Mucosa of rectum (tissue), 2 donors: ENCODE data around the gene MICAL3.
A peak's percentile ranks its signal among the peaks of the same experiment; 100 is the strongest.

Source experiments
- H3K27ac ChIP-seq, 2 donors: one replicate each; pipeline ENCODE4 v1.7.0; 2013; ENCODE audit warnings: inconsistent platforms in 2 of 2, low read depth in 2 of 2, low read length in 2 of 2
- H3K27me3 ChIP-seq, 2 donors: one replicate each; pipeline ENCODE4 v1.7.0; 2013; ENCODE audit warnings: low read length in 2 of 2; ENCODE audit not compliant: control insufficient read depth in 2 of 2, insufficient read depth in 2 of 2
- H3K36me3 ChIP-seq, 2 donors: one replicate each; pipeline ENCODE4 v1.7.0; 2013; ENCODE audit warnings: low read length in 2 of 2; ENCODE audit not compliant: control insufficient read depth in 2 of 2, insufficient read depth in 2 of 2
- H3K4me1 ChIP-seq, 2 donors: one replicate each; pipeline ENCODE4 v1.7.0; 2013; ENCODE audit warnings: low read length in 2 of 2, mild to moderate bottlenecking in 1 of 2; ENCODE audit not compliant: control insufficient read depth in 2 of 2, insufficient read depth in 2 of 2
- H3K4me3 ChIP-seq, 2 donors: one replicate each; pipeline ENCODE4 v1.7.0; 2013; ENCODE audit warnings: low read length in 2 of 2
- H3K9ac ChIP-seq, 2 donors: one replicate each; pipeline ENCODE4 v1.7.0; 2013; ENCODE audit warnings: low read length in 2 of 2, low read depth in 1 of 2, mild to moderate bottlenecking in 1 of 2
- H3K9me3 ChIP-seq, 2 donors: one replicate each; pipeline ENCODE4 v1.7.0; 2013; ENCODE audit warnings: low read length in 2 of 2; ENCODE audit not compliant: control insufficient read depth in 2 of 2
- donor health status: healthy.
- donor health status: Normal muscosa, but diverticular disease.

The MICAL3 gene

DNA sequence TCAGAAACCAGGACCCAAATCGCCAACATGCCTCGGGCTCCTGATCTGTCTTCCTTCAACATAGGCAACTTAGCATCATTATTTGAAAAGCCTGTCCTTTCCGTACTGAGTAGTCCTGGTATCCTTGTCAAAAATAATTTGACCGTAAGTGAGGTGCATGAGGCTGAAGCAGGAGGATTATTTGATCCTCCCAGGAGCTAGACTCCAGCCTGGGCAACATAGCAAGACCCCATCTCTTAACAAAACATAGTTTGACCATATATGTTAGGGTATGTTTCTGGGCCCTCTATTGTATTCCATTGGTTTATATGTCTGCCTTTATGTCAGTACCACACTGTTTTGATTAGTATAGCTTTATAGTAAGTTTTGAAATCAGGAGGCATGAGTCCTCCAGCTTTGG is 112.5 kb downstream of the MICAL3 start:
- peaks cover 2 to 4% of the 10 kb centered on the region in 2 donors for H3K4me1 ChIP-seq

DNA sequence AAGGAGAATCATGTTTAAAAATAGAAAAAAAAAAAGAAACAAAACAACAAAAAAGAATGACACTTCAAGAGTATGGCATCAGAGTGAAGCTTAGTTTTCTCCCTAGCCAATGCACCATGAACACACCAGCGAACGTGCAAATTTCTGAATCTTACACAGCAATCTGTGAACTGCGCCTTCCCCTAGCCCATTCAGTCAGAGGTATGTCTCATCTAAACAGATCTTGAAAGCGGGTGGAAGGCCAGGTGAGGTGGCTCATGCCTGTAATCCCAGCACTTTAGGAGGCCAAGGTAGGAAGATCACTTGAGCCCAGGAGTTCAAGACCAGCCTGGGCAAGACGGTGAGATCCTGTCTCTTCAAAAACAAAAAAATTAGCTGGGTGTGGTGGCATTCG is 113.1 kb downstream of the MICAL3 start:
- Histone ChIP-seq H3K36me3 (peaks cover 6 to 7% of the 10 kb centered on the region in 2 donors), H3K9me3 (no peaks in the 10 kb centered on the region), H3K9ac (no peak overlapping the region), H3K4me1 (peaks cover 2 to 4% of the 10 kb centered on the region in 2 donors), H3K27ac (peak overlapping the region; percentile 3 to 35), H3K27me3 (no peaks in the 10 kb centered on the region), H3K4me3 (no peak overlapping the region)

More for the DNA sequence above, 112.5 kb downstream of the MICAL3 start:
- Histone ChIP-seq H3K27ac (no peak overlapping the region), H3K36me3 (peaks cover under 1 to 2% of the 10 kb centered on the region in 2 donors), H3K9me3 (no peaks in the 10 kb centered on the region), H3K9ac (no peak overlapping the region), H3K27me3 (no peaks in the 10 kb centered on the region), H3K4me3 (no peak overlapping the region)

GRCh38 chr22:17910561-17911311 is 113.6 kb downstream of the MICAL3 start:
- Histone ChIP-seq H3K4me1 (peaks cover 2 to 4% of the 10 kb centered on the region in 2 donors), H3K9ac (no peak overlapping the region), H3K4me3 (no peak overlapping the region)

DNA sequence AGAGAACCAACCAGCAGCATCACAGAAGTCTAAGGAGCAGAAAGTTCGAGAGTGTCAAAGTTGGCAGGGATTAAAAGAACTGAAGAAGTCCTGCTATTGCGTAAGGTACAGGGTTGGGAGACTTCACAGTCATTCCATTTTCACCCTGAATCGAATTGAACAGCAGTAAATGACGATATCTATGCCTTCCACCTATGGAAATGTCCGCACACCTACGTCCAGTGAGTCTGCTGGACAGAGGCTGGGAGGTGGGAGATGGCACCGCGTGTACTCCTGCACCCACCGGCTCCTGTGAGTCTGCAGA is 116.7 kb downstream of the MICAL3 start:
- Histone ChIP-seq H3K27me3 (no peaks in the 10 kb centered on the region), H3K27ac (no peak overlapping the region), H3K9ac (no peak overlapping the region), H3K4me1 (peaks cover 2 to 4% of the 10 kb centered on the region in 2 donors), H3K9me3 (no peaks in the 10 kb centered on the region), H3K4me3 (no peak overlapping the region), H3K36me3 (peaks cover 32 to 38% of the 10 kb centered on the region in 2 donors)

More at GRCh38 chr22:17910561-17911311, 113.6 kb downstream of the MICAL3 start:
- Histone ChIP-seq H3K9me3 (no peaks in the 10 kb centered on the region), H3K27ac (peak overlapping the region; percentile 3 to 35), H3K27me3 (no peaks in the 10 kb centered on the region), H3K36me3 (peaks cover 12% of the 10 kb centered on the region in 2 donors)

DNA sequence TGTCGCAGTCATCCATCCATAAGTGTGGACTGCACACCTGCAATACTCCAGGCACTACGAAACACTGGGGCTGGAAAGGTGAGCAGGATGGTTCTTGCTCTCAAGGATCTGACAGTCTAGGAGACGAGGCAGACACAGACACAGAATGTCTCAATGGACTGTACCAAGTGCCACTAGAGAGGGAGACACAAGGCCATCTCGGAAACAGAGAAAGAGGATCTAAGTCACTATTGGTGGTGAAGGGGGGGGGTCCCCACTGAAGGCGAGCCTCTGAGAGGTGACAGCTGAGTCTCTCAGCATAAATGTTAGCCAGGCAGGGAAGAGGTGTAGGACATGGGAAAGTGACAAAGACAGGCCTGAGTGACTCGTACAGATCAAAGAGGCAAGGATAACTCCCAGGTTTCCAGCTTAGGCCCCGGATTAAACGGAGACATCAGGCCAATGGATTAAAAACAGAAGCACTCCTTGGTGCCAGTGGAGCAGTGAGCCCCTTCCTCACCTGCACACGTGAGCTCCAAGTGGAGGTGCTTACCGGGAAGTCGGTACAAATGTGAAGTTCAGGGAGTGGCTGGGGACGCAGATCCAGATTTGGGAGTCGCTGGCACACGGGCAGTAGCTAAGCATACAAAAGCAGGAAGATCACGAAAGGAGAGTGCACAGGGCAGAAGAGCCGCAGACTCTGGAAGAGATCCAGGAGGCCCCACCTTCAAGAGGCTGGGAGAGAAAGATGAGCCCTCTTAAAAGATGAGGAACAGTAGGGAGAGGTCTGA is 117.2 kb downstream of the MICAL3 start:
- no peak overlapping the region for H3K9ac ChIP-seq
- H3K27me3 ChIP-seq, result no peaks in the 10 kb centered on the region
- H3K27ac ChIP-seq, result no peak overlapping the region
- H3K4me3 ChIP-seq, result no peak overlapping the region
- H3K4me1 ChIP-seq, result peaks cover 2 to 4% of the 10 kb centered on the region in 2 donors
- H3K9me3 ChIP-seq, result no peaks in the 10 kb centered on the region
- H3K36me3 ChIP-seq, result peaks cover 37 to 41% of the 10 kb centered on the region in 2 donors

DNA sequence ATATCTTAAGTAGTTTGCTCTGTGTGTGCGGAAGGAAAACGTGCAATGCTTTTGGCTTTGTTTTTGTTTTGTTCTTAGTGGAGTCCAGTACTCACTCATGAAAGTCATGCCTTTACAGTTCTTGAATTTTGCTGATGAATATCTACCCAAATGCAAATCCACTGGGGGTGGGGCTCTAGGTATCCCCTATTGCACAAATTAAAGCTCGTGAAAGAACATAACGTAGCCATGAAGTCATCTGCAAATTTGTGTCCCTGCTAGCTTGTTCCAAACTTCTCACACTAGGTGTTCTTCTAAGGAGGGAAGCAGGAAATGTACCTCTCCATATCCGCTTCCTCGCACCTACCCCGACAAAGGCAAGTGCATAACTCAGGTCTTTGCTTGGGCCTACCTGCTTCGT is 118.9 kb downstream of the MICAL3 start:
- H3K27ac ChIP-seq, result no peak overlapping the region

GRCh38 chr22:17903564-17904295 is 120.6 kb downstream of the MICAL3 start:
- no peak overlapping the region for H3K9ac ChIP-seq
- H3K27ac ChIP-seq, result no peak overlapping the region

More for the DNA sequence above, 118.9 kb downstream of the MICAL3 start:
- Histone ChIP-seq H3K9ac (no peak overlapping the region), H3K27me3 (no peaks in the 10 kb centered on the region), H3K36me3 (peaks cover 50 to 53% of the 10 kb centered on the region in 2 donors), H3K4me1 (peaks cover 0 to 4% of the 10 kb centered on the region in 2 donors), H3K4me3 (no peak overlapping the region), H3K9me3 (no peaks in the 10 kb centered on the region)

DNA sequence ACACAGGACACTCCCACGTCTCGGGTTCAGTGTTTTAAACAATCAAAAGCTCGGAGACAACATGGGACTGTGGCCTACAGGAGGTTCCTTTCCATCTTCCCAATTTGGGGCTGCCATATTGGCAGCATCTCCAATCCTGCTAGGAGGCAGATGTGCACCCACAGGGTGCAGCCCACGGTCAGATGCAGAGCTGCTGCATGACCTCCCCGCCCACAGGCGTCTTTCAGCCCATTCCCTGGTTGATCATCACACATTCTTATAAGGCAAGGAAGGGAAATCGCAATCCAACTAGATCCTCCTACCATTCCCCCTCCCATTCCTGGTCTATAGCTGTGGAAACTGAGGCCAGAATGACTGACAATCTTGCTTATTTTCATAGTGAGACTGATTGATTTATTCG is 121.4 kb downstream of the MICAL3 start:
- Histone ChIP-seq H3K27ac (no peak overlapping the region), H3K9me3 (no peaks in the 10 kb centered on the region), H3K4me3 (no peak overlapping the region), H3K27me3 (no peaks in the 10 kb centered on the region), H3K4me1 (peaks cover 0 to 4% of the 10 kb centered on the region in 2 donors), H3K36me3 (peaks cover 68 to 74% of the 10 kb centered on the region in 2 donors), H3K9ac (no peak overlapping the region)

More at GRCh38 chr22:17903564-17904295, 120.6 kb downstream of the MICAL3 start:
- Histone ChIP-seq H3K9me3 (no peaks in the 10 kb centered on the region), H3K36me3 (peaks cover 64 to 67% of the 10 kb centered on the region in 2 donors), H3K4me1 (peaks cover 0 to 4% of the 10 kb centered on the region in 2 donors), H3K27me3 (no peaks in the 10 kb centered on the region), H3K4me3 (no peak overlapping the region)

DNA sequence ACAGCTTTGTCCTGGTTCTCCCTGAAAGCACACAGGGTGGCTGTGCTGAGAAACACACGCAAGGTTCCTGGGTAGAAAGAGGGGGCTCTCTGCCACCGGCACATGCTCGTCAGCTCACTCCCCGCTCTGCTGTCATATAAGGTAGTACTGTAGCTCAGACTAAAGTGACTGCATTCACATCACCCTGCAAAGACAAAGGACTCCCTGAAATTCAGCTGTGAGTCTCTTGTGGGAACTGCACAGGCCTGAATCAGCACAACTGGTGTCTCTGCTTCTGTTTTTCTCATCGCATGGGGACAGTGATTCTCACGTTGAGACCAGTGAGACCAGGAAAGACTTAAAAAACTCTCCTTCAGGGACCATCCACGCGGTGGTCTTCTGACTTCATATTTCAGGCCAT is 126.0 kb downstream of the MICAL3 start:
- Histone ChIP-seq H3K9me3 (no peaks in the 10 kb centered on the region), H3K4me3 (no peak overlapping the region), H3K36me3 (peaks cover 49 to 52% of the 10 kb centered on the region in 2 donors), H3K27ac (no peak overlapping the region), H3K27me3 (no peaks in the 10 kb centered on the region), H3K9ac (no peak overlapping the region), H3K4me1 (peaks cover under 1 to 28% of the 10 kb centered on the region in 2 donors)

DNA sequence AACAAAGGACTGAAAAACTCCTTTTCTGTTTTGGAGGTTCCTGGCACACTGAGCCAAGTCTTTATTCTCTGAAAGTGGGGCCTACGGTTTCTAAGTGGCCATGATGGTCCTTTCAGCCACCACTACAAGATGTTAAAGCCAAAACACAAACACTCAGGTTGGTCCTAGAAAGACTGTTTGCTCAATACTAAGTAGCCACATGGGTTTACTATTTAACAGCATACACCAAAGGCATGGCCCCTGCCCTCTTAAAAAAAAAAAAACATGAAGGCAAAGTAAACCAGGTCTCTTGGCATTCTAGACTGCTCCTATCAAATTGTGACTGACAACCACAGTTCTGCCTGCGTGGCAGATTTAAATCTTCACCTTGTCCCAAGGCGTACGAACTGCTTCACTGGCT is 126.5 kb downstream of the MICAL3 start:
- H3K36me3 ChIP-seq, result peaks cover 51 to 53% of the 10 kb centered on the region in 2 donors
- H3K27me3 ChIP-seq, result no peaks in the 10 kb centered on the region
- no peak overlapping the region for H3K9ac ChIP-seq
- no peaks in the 10 kb centered on the region for H3K9me3 ChIP-seq
- no peak overlapping the region for H3K4me3 ChIP-seq
- peaks cover 5 to 33% of the 10 kb centered on the region in 2 donors for H3K4me1 ChIP-seq
- H3K27ac ChIP-seq, result no peak overlapping the region
